GM21515 (cell line): ENCODE measurements around the gene STK32C.

Experiments used
- ATAC-seq: cut with Tn5 transposase; IDR thresholded peaks from one replicate; pipeline ENCODE4 v1.9.1; 2021; ENCODE audit not compliant: unreplicated experiment

The STK32C gene

GRCh38 chr10:132202070-132202970 is 105.4 kb downstream of the STK32C start:
- no peak for ATAC-seq

DNA sequence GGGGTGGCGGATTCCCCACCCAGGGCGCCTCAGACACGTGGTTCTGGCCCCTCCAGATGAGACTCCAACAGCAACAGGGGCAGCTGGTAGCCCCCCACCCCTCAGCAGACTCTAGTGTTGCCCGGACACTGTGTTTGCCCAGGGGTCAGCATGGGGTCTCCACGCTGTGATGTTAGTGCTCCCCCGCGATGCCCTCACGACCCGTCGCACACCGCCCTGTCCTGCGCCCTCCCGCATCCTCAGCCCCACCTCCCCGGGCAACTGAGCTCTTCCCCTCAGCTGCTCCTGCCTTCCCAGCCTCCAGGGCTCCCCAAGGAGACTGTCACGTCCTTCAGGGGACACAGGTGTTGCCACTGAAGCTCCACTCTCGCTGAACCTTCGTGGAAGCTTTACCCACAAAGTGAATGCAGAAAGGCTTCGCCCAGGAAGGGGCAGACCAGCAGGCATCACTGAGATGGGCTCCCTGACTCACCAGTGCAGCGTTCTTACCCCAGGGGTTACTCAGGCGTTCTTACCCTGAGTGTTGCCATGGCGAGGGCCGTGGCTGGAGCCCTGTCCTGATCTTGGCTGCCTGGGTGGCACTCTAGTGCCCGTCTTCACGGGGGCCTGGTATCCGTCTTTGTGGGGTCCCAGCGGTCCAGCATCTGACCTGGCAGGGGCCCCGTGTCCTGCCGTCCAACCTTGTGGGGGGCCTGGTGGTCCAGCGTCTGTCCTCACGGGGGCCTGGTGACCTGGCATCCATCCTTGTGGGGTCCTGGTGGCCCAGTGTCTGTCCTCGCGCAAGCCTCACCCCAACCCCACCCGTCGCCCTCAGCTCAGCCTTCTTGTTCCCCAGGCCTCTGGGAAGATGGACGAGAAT is 106.4 kb downstream of the STK32C start:
- ATAC-seq, result no peak

- no peak for ATAC-seq
These were observed 107.2 kb downstream of the STK32C start for GRCh38 chr10:132200344-132201110.

DNA sequence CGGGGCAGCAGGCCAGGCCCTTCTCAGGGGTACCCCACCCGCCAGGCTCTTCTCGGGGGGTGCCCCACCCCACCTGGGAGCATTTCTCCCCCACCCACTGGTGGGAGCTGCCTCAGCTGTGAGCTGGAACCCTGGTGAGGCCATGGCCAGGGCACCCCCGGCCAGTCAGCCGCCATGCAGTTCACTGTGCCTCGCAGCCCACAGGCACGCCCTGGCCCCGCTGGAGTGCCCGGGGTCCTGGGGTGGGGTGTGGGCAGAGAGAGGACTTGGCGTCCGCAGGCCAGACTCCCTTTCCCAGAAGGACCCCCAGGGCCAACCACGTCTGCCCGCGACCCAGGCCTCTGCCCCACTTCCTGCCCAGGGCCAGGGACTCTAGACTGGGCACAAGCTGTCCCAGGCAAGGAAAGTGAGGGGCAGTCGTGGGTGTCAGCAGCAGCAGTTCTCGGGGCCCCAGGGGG is 107.9 kb downstream of the STK32C start:
- ATAC-seq, result no peak

DNA sequence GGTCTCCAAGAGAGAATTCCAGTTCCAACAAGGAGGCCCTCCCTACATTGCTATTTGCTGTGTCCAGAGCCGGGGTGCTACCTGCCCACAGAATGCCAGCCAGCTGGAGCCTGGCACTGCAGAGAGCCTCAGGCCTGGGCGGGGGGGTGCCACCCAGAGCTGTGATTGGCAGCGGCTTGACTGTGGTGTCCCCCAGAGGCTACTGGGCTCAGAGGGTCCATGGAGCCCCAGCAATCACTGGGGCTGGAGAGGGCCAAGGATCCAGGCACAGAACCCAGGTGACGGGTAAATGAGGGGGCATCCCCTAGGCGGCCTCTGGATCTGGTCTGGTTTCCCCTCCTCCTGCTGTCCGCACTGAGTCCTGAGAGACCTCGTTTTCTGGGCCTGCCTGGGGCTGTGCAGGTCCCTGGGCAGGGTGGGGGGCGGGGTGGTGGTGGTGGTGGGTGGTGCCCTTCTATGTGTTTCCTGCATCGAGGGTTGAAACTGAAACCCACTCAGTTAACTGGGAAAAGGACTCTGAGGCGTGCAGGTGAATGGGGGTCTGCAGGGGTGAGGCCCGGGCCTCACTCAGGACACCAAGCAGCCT is 108.4 kb downstream of the STK32C start:
- ATAC-seq, result no peak

- no peak for ATAC-seq
These were observed 109.2 kb downstream of the STK32C start for GRCh38 chr10:132198381-132199181.

DNA sequence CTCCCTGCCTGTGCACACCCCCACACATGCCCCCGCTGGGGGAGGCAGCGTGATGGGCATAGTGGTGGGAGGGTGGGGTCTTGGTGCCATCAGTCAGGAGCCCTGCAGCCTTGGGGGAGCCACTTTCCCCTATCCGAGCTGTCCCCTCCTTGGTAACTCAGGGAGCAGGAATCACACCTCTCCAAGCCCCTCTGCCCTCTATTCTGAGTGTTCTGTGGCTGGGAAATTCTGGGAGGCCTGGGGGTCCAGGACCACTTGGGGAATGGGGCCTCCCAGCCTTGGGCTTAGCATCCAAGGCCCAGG is 109.7 kb downstream of the STK32C start:
- ATAC-seq, result no peak

- no peak for ATAC-seq
These were observed 110.3 kb downstream of the STK32C start for GRCh38 chr10:132197271-132198067.

- ATAC-seq, result no peak
These were observed 111.3 kb downstream of the STK32C start for GRCh38 chr10:132196178-132197113.

- no peak for ATAC-seq
These were observed 112.2 kb downstream of the STK32C start for GRCh38 chr10:132195366-132196075.

GRCh38 chr10:132194726-132195125 is 113.0 kb downstream of the STK32C start:
- ATAC-seq, result no peak

GRCh38 chr10:132193907-132194552 is 113.7 kb downstream of the STK32C start:
- ATAC-seq, result no peak

DNA sequence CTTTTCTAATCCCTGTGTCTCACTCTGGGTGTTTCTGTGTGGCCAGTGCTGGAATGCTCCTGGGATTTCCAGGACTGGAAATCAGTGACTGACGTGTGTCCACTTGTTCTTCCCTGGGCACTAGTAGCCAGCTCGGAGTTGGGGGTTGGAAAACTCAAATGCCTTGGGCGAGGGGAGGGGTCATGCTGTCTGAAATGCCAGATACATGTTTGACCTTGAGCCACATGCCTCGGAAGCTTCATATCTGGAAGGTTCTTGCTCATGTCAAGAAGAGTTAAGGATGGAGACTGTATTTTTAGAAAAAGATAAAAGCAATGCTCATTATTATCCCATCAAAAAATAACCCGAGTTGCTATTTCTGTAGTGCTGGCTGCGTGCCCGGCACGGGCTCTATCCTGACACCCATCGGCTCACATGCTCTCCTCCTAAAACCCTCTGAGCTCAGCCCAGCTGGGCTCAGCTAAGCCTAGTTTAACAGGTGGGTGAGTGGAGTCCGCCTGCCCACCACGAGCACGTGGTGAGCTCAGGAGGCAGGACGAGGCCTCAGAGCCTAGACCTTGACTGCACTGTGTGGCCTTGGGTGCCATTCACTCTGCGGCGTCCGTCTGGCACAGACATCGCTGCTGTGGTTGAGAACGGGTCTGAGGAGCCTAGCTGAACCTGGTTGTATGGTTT is 114.6 kb downstream of the STK32C start:
- ATAC-seq, result no peak

- no peak for ATAC-seq
These were observed 115.4 kb downstream of the STK32C start for GRCh38 chr10:132192076-132192975.

DNA sequence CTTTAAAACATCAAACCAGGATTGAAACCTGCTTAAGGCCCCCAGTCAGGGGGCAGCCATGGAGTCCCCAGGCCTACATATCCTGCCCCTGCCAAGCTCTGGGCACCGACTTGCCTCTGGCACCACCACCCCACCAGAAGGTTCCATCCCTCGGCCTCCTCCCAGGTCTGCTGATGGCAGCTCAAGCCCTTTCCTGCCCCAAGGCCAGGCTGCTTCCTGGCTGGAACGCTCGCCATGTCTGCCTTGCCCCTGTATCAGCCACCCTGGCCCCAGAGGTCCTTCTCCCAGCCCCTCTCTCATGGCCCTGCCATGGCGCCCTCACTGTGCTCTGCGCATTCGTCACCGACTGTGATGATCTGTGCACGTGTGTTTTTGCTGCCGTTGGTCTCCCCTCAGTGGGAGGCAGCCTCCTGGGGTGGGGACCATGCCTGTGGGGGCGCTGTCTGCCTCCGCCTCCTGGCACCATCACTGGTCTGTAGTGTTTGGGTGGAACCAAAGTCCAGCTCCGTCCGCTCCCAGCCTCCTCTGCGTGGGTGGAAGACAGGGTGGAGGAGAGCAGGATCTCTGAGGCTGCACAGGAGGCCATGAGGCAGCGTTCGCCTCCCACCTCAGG is 117.8 kb downstream of the STK32C start:
- ATAC-seq, result no peak
